K562 (cell line): Measurements from ENCODE around the gene BCL2A1. TPM values are rescaled to one million over a fixed set of nuclear protein-coding genes. Genes with fewer than 3 reads are reported as not detected.

Experiments used
- ATAC-seq: fragments of 200-7000 bp; cut with Tn5 transposase; 3 replicates; pipeline ENCODE4 v1.9.1; 2020; ENCODE audit warnings: moderate library complexity
- BruUV-seq: library from RNA; stranded (reverse); fragments of 400-500 nt; replicated peaks from 2 replicates; lab custom pipeline; 2021; lab: Mats Ljungman, UMichigan
- CTCF ChIA-PET: fragments of 300-600 bp; formaldehyde crosslinking; extraction: SDS; loops from one replicate; lab custom pipeline; 2021; ENCODE audit warnings: low intra/inter-chr PET ratio; lab: Yijun Ruan, JAX
- POLR2A ChIA-PET: fragments of 300-600, 350-650 bp; sonication (Branson Sonifier 250); formaldehyde crosslinking; extraction: SDS; loops from one replicate; lab custom pipeline; 2021; ENCODE audit warnings: antibody characterized with exemption, inconsistent platforms; lab: Yijun Ruan, JAX
- DNase-seq, 4 experiments: peaks; one replicate each; pipeline versions ENCODE4 v3.0.0 to v3.0.0-alpha.2; 2011 to 2018; ENCODE audit warnings: low spot score in 3 of 4, mixed read lengths in 3 of 4; ENCODE audit errors: extremely low read depth in 1 of 4
- FAIRE-seq: peaks from 2 replicates; lab custom pipeline; 2011; peaks lifted over from hg19 to GRCh38; lab: Jason Lieb, UNC
- H2AFZ ChIP-seq: 2 replicates; pipeline ENCODE4 v1.6.0; 2011; ENCODE audit warnings: low read depth, low read length, control low read depth, inconsistent platforms
- H3K27ac ChIP-seq: fragments of 200-600 bp; 3 replicates; pipeline ENCODE4 v1.8.0; 2011; ENCODE audit warnings: low read depth, mild to moderate bottlenecking, control low read depth, inconsistent platforms, low read length, moderate library complexity, mixed read lengths; ENCODE audit errors: extremely low read depth
- H3K27me3 ChIP-seq, 2 experiments: fragments of 300-600 bp in 1 of 2; 2 replicates in 1 of 2; 3 replicates in 1 of 2; pipeline versions ENCODE4 v1.6.0 to v1.8.0; 2011; ENCODE audit warnings: inconsistent platforms in 2 of 2, low read length in 2 of 2, mild to moderate bottlenecking in 1 of 2, mixed read lengths in 1 of 2, moderate library complexity in 1 of 2; ENCODE audit not compliant: control insufficient read depth in 2 of 2, insufficient read depth in 2 of 2
- H3K36me3 ChIP-seq: fragments of 300-600 bp; 3 replicates; pipeline ENCODE4 v1.8.0; 2011; ENCODE audit warnings: mild to moderate bottlenecking, low read length, inconsistent platforms; ENCODE audit not compliant: control insufficient read depth, insufficient read depth
- H3K4me1 ChIP-seq, 2 experiments: fragments of 200-600 bp in 1 of 2; replicated peaks in 1 of 2; 2 replicates in 1 of 2; 3 replicates in 1 of 2; pipeline versions ENCODE4 v1.5.1 to v1.8.0; 2011; ENCODE audit warnings: inconsistent platforms in 2 of 2, low read length in 2 of 2, mild to moderate bottlenecking in 1 of 2, mixed read lengths in 1 of 2, moderate library complexity in 1 of 2; ENCODE audit not compliant: control insufficient read depth in 2 of 2, insufficient read depth in 2 of 2
- H3K4me2 ChIP-seq: 2 replicates; pipeline ENCODE4 v1.6.1; 2011; ENCODE audit warnings: low read length, control low read depth, inconsistent platforms, mixed read lengths; ENCODE audit not compliant: insufficient read depth
- H3K4me3 ChIP-seq: fragments of 200-600 bp; sonication (generic), shearing (Covaris generic); 2 replicates; pipeline ENCODE4 v1.5.1; 2016; ENCODE audit warnings: control low read depth, inconsistent platforms
- H3K79me2 ChIP-seq: fragments of 200-600 bp; 3 replicates; pipeline ENCODE4 v1.8.0; 2011; ENCODE audit warnings: low read length, inconsistent platforms; ENCODE audit not compliant: control insufficient read depth, insufficient read depth
- H3K9ac ChIP-seq, 2 experiments: 2 replicates each; pipeline versions ENCODE4 v1.6.0 to v1.6.1; 2011; ENCODE audit warnings: low read depth in 2 of 2, low read length in 2 of 2, control low read depth in 1 of 2, inconsistent platforms in 1 of 2, mild to moderate bottlenecking in 1 of 2, mixed read lengths in 1 of 2; ENCODE audit not compliant: insufficient read depth in 1 of 2
- H3K9me1 ChIP-seq: one replicate; pipeline ENCODE4 v1.6.0; 2011; ENCODE audit warnings: inconsistent platforms, mild to moderate bottlenecking, low read length, moderate library complexity; ENCODE audit not compliant: control insufficient read depth, insufficient read depth
- H3K9me3 ChIP-seq: replicated peaks from 2 replicates; pipeline ENCODE4 v1.5.1; 2011; ENCODE audit warnings: low read depth, low read length, inconsistent platforms; ENCODE audit not compliant: control insufficient read depth, insufficient read depth
- H4K20me1 ChIP-seq: replicated peaks from 2 replicates; pipeline ENCODE4 v1.6.1; 2011; ENCODE audit warnings: low read length, inconsistent platforms, mixed read lengths; ENCODE audit not compliant: control insufficient read depth, insufficient read depth
- HDAC3 ChIP-seq: fragments of 450-650 bp; IDR thresholded peaks from 2 replicates; pipeline ENCODE4 v1.6.1; 2018; ENCODE audit warnings: borderline replicate concordance, mild to moderate bottlenecking, moderate library complexity; ENCODE audit not compliant: partially characterized antibody
- HNRNPL ChIP-seq: fragments of 200-400 bp; formaldehyde crosslinking; IDR thresholded peaks from 2 replicates; pipeline ENCODE4 v1.6.1; 2017; ENCODE audit warnings: low read depth, mild to moderate bottlenecking, low read length
- HOMEZ ChIP-seq: fragments of 250-450 bp; sonication (Bioruptor Pico); IDR thresholded peaks from 2 replicates; pipeline ENCODE4 v1.4.0; 2020; ENCODE audit warnings: mild to moderate bottlenecking, moderate library complexity
- TOE1 ChIP-seq, 2 experiments: fragments of 450-650 bp in 1 of 2; sonication (generic) in 1 of 2; formaldehyde crosslinking in 1 of 2; IDR thresholded peaks; 2 replicates each; pipeline versions ENCODE4 v1.7.1 to v1.8.0; 2016 to 2022; ENCODE audit warnings: borderline replicate concordance in 2 of 2, mild to moderate bottlenecking in 2 of 2, antibody characterized with exemption in 1 of 2, inconsistent platforms in 1 of 2, low read depth in 1 of 2, missing genetic modification reagents in 1 of 2, moderate library complexity in 1 of 2
- WGBS: fragments of 100-300 bp; shearing (Covaris generic); methylation state at CpG from one replicate; pipeline ENCODE4 v1.1.6; 2016; ENCODE audit warnings: low coverage, mixed read lengths; ENCODE audit not compliant: insufficient coverage; ENCODE audit errors: missing lambda C conversion rate; 5-methylcytosine and 5-hydroxymethylcytosine counted together
- in situ Hi-C: fragments of 300-500 bp; cut with MboI; formaldehyde crosslinking; loops from 4 replicates; pipeline ENCODE4 v1.15.0; 2018; ENCODE audit warnings: inconsistent platforms, mixed read lengths
- intact Hi-C: fragments of 100-400 bp; cut with micrococcal nuclease; formaldehyde crosslinking; loops from 2 replicates; pipeline ENCODE4 v1.14.2; 2022
- polyA plus RNA-seq, 8 experiments: library from polyadenylated mRNA; depleted of rRNA in 4 of 8; stranded (reverse) in 5 of 8; unstranded in 3 of 8; fragments of >200 nt; fragmentation: Nextera tagmentation in 2 of 8; fragmentation: Illumina TruSeq in 1 of 8; extraction: Ambion mirVana in 2 of 8; extraction: Trizol in 1 of 8; gene quantifications; 2 replicates each; pipeline versions ENCODE4 v1.2.1 to v1.2.3, GENCODE V29; 2011 to 2014; ENCODE audit warnings: inconsistent platforms in 1 of 8, missing spikeins in 1 of 8
- total RNA-seq, 7 experiments: library from RNA; depleted of rRNA in 6 of 7; stranded (reverse); fragments of >200 nt in 6 of 7; fragmentation: Illumina TruSeq in 2 of 7; extraction: Trizol in 2 of 7; gene quantifications; 2 replicates each; pipeline versions ENCODE4 v1.2.1 to v1.2.3, GENCODE V29; 2011 to 2021; ENCODE audit warnings: low replicate concordance in 1 of 7
- TF ChIP-seq, protein P1 (sequence below): fragments of 450-650 bp; formaldehyde crosslinking; IDR thresholded peaks from 2 replicates; pipeline ENCODE4 v1.4.0; 2020; ENCODE audit warnings: mild to moderate bottlenecking

Gene BCL2A1
- total and polyA plus RNA-seq, 9 of the 15 experiments (the other 6 are each of a cell fraction or from before 2014, with no cell fraction given) = 0.11 to 1.2 (median 0.25) TPM; not detected in 4

DNA sequence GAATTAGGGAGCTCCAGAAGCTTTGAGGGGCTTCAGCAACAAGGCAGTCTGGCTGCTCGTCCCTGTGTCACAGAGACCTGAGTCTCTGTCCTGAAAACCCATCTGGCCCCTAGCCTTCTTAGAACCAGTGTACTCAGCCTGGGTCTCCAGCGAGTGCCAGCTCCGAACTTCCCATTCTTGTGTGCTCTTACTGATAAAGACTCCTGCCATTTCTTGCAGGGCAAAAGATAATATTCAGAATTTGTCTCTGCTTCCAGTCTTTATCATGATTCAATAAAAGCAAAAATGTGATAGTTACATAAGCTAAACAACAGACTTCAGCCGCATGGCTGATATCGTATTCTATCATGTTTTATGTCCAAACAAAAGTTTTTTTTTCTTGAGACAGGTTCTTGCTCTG lies 36.0 kb upstream of the BCL2A1 start:
- no peaks in the 10 kb centered on the region for H3K9me3 ChIP-seq
- no peaks in the 10 kb centered on the region for H3K9me1 ChIP-seq
- CTCF ChIA-PET = no interaction called here
- no peaks in the 10 kb centered on the region for H3K79me2 ChIP-seq
- TF ChIP-seq, protein P1, sequence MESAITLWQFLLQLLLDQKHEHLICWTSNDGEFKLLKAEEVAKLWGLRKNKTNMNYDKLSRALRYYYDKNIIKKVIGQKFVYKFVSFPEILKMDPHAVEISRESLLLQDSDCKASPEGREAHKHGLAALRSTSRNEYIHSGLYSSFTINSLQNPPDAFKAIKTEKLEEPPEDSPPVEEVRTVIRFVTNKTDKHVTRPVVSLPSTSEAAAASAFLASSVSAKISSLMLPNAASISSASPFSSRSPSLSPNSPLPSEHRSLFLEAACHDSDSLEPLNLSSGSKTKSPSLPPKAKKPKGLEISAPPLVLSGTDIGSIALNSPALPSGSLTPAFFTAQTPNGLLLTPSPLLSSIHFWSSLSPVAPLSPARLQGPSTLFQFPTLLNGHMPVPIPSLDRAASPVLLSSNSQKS (CRISPR knock-in tag) = no peak
- no peak for TF ChIP-seq TOE1 (IDR thresholded peaks at IDR 0.05; ENCODE audit: borderline replicate concordance)
- no peak for TF ChIP-seq TOE1 (CRISPR knock-in tag; IDR thresholded peaks at IDR 0.05; ENCODE audit: borderline replicate concordance, low read depth)
- TF ChIP-seq HOMEZ (CRISPR knock-in tag) = no peak
- TF ChIP-seq HDAC3 = no peak
- TF ChIP-seq HNRNPL = no peak
- TF ChIP-seq, all 486 proteins: peak for 0
- ATAC-seq = no peak
- Histone ChIP-seq H3K27me3 (no peaks in the 10 kb centered on the region), H3K9ac (peak overlapping the region in 1 of 2 experiments; percentile 24; a peak in 1 of 4 replicates), H3K4me3 (no peak overlapping the region), H4K20me1 (no peaks in the 10 kb centered on the region), H2AFZ (peak overlapping the region; percentile 28; the same call in 1 of the 2 replicates), H3K27ac (no peak overlapping the region), H3K36me3 (no peaks in the 10 kb centered on the region), H3K4me2 (no peak overlapping the region), H3K4me1 (no peaks in the 10 kb centered on the region)
- BruUV-seq = no TSS peak
- POLR2A ChIA-PET = no interaction called here
- 10% methylated on average over 5 of the region's 5 CpGs for WGBS
- DNase-seq = no peak
- in situ Hi-C loops = no loop called here
- intact Hi-C loops = no loop called here
- no peak for FAIRE-seq
